Measurements from ENCODE around the gene FUT3. TPM values are rescaled to one million over a fixed set of nuclear protein-coding genes. Genes with fewer than 3 reads are reported as not detected.

FUT3 gene
- total RNA-seq, 1 donor from 2014 or later = 1.4 TPM

DNA sequence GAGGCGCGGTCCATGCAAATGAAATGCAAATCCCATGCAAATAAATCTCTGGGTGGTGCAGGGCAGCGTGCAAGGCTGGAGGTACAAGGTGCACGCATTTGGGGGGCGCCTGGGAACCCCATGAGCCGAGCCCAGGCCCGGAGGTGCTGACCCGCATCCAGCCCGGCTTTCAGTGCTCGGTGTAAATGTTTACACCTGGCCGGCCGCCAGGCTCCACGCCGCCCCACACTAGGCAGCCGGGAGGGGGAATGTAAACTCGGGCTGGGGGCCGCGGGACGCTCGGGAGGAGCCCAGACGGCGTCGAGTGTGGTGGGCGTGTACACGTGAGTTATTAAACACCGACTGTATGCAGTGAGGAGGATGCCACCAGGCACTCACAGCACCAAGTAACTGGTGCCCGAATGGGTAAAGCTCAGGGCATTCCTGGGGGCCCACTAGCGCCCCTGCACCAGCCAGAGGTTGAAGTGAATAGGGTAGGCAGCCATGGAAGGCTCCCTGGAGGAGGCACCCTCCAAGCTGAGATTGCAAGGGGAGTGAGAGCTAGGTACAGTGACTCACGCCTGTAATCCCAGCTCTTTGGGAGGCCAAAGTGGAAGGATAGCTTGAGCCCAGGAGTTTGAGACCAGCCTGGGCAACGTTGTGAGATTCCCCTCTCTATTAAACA is 28.9 kb downstream of the FUT3 start:
- Mint-ChIP-seq H3K27ac (ENCODE audit: unreplicated experiment) (no peak overlapping the region), H3K36me3 (ENCODE audit: low read depth, unreplicated experiment) (no peaks in the 10 kb centered on the region), H3K27me3 (ENCODE audit: unreplicated experiment) (peaks cover 7% of the 10 kb centered on the region), H3K4me3 (ENCODE audit: unreplicated experiment) (no peak overlapping the region), H3K9me3 (ENCODE audit: unreplicated experiment) (no peaks in the 10 kb centered on the region), H3K4me1 (ENCODE audit: unreplicated experiment) (no peaks in the 10 kb centered on the region)
- TF ChIP-seq, protein P1, sequence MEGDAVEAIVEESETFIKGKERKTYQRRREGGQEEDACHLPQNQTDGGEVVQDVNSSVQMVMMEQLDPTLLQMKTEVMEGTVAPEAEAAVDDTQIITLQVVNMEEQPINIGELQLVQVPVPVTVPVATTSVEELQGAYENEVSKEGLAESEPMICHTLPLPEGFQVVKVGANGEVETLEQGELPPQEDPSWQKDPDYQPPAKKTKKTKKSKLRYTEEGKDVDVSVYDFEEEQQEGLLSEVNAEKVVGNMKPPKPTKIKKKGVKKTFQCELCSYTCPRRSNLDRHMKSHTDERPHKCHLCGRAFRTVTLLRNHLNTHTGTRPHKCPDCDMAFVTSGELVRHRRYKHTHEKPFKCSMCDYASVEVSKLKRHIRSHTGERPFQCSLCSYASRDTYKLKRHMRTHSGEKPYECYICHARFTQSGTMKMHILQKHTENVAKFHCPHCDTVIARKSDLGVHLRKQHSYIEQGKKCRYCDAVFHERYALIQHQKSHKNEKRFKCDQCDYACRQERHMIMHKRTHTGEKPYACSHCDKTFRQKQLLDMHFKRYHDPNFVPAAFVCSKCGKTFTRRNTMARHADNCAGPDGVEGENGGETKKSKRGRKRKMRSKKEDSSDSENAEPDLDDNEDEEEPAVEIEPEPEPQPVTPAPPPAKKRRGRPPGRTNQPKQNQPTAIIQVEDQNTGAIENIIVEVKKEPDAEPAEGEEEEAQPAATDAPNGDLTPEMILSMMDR (IDR thresholded peaks at IDR 0.05; ENCODE audit: unreplicated experiment) = no peak
- DNase-seq (ENCODE audit: low spot score) = no peak

DNA sequence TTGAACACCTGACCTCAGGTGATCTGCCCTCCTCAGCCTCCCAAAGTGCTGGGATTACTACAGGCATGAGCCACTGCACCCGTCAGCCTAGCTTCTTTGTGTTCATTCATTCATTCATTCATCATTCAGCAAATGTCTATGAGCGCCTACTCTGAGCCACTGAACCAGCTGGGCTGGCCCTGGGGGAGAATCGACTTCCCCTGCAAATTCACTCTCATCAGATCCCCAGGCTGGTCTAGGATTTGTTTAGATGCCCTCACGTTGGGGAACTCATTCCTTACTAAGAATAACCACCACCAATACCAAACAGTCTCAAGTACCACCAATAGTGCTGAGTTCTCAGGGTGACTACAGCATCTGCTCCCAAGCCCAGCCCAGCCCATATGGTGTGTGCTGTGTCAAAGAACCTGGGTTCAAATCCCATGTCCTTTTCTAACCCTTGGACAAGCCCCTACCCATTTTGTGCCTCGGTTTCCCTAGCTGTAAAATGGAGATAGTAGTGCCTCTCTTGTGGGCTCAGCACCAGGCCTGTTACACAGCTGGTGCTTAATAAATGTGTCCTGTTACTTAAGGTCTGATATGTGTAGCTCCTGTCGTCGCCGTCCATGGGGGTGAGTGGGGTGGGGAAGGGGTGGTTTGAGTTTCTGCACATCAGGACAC is 29.6 kb downstream of the FUT3 start:
- TF ChIP-seq, protein P1 (IDR thresholded peaks at IDR 0.05; ENCODE audit: unreplicated experiment) = no peak

DNA sequence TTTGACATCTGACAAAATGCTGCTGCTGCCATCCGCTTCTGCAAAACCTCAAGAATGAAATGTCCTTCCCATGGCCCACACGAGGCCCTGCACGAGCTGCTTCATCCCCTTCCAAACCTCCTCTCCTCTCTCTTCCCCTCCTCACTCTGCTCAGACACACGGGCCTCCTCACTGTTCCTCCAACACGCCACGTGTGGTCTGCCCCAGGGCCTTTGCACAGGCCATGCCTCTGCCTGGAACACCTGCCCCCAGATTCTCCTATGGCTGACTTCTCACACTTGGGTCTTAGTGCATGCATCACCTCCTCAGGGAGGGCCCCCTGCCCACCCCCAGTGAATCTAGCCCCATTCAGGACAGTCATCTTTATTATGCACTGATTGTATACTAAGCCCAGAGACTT is 30.5 kb downstream of the FUT3 start:
- H3K36me3 Mint-ChIP-seq (ENCODE audit: low read depth, unreplicated experiment) = no peaks in the 10 kb centered on the region
- H3K4me1 Mint-ChIP-seq (ENCODE audit: unreplicated experiment) = peaks cover 3% of the 10 kb centered on the region
- H3K27ac Mint-ChIP-seq (ENCODE audit: unreplicated experiment) = no peak overlapping the region
- TF ChIP-seq, protein P1 (IDR thresholded peaks at IDR 0.05; ENCODE audit: unreplicated experiment) = no peak
- H3K27me3 Mint-ChIP-seq (ENCODE audit: unreplicated experiment) = peaks cover 7% of the 10 kb centered on the region
- no peaks in the 10 kb centered on the region for H3K9me3 Mint-ChIP-seq (ENCODE audit: unreplicated experiment)
- no peak overlapping the region for H3K4me3 Mint-ChIP-seq (ENCODE audit: unreplicated experiment)
- DNase-seq (ENCODE audit: low spot score) = no peak

More for the DNA sequence above, 29.6 kb downstream of the FUT3 start:
- Mint-ChIP-seq H3K27me3 (ENCODE audit: unreplicated experiment) (peaks cover 5% of the 10 kb centered on the region), H3K4me1 (ENCODE audit: unreplicated experiment) (peaks cover 2% of the 10 kb centered on the region), H3K4me3 (ENCODE audit: unreplicated experiment) (no peak overlapping the region), H3K36me3 (ENCODE audit: low read depth, unreplicated experiment) (no peaks in the 10 kb centered on the region), H3K9me3 (ENCODE audit: unreplicated experiment) (no peaks in the 10 kb centered on the region), H3K27ac (ENCODE audit: unreplicated experiment) (no peak overlapping the region)
- no peak for DNase-seq (ENCODE audit: low spot score)

DNA sequence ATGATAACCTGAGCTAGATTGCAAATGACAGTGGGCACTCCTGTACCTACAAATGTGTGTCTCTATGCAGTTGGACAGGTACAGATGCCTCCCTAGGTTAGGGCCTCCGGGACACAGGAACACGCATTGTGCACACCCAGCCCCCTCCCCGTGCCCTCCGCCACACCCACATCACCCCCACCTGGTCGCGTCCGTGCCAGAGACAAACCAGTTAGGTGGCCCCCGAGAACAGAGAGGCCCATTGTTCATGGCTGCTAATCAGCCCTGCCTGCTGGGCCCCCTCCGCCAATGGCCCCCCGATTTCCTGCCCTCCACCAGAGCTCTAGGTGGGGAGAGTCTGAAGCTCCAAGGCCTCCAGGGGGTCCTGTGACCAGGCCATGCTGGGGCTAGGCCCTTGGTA is 32.7 kb downstream of the FUT3 start:
- TF ChIP-seq, protein P1 (IDR thresholded peaks at IDR 0.05; ENCODE audit: unreplicated experiment) = no peak
- peaks cover 8% of the 10 kb centered on the region for H3K27me3 Mint-ChIP-seq (ENCODE audit: unreplicated experiment)
- no peak overlapping the region for H3K4me3 Mint-ChIP-seq (ENCODE audit: unreplicated experiment)
- H3K4me1 Mint-ChIP-seq (ENCODE audit: unreplicated experiment) = peaks cover 3% of the 10 kb centered on the region
- H3K27ac Mint-ChIP-seq (ENCODE audit: unreplicated experiment) = no peak overlapping the region
- no peak for DNase-seq (ENCODE audit: low spot score)
- no peaks in the 10 kb centered on the region for H3K36me3 Mint-ChIP-seq (ENCODE audit: low read depth, unreplicated experiment)
- H3K9me3 Mint-ChIP-seq (ENCODE audit: unreplicated experiment) = no peaks in the 10 kb centered on the region

DNA sequence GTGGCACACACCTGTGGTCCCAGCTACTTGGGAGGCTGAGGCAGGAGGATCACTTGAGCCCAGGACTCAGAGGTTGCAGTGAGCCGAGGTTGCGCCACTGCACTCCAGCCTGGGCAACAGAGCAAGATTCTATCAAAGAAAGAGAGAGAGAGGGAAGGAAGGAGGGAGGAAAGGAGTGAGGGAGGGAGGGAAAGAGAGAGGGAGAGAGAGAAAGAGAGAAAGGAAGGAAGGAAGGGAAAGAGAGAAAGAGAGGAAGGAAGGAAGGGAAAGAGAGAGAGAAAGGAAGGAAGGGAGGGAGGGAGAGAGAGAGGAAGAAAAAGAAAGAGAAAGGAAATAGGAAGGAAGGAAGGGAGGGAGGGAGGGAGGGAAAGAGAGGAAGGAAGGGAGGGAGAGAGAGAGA is 34.0 kb downstream of the FUT3 start:
- Mint-ChIP-seq H3K27ac (ENCODE audit: unreplicated experiment) (no peak overlapping the region), H3K9me3 (ENCODE audit: unreplicated experiment) (no peaks in the 10 kb centered on the region), H3K4me3 (ENCODE audit: unreplicated experiment) (no peak overlapping the region), H3K36me3 (ENCODE audit: low read depth, unreplicated experiment) (no peaks in the 10 kb centered on the region), H3K4me1 (ENCODE audit: unreplicated experiment) (peaks cover 3% of the 10 kb centered on the region), H3K27me3 (ENCODE audit: unreplicated experiment) (peaks cover 8% of the 10 kb centered on the region)
- no peak for DNase-seq (ENCODE audit: low spot score)
- TF ChIP-seq, protein P1 (IDR thresholded peaks at IDR 0.05; ENCODE audit: unreplicated experiment) = no peak

Measured in endothelial cell (in vitro differentiated cells).